ENCODE measurements around the gene NEK9. TPM values are rescaled to one million over a fixed set of nuclear protein-coding genes. Genes with fewer than 3 reads are reported as not detected.

The NEK9 gene
- total and polyA plus RNA-seq, 2 donors (not counting 3 experiments of a cell fraction or from before 2014, with no cell fraction given): 22.1 to 65.1 TPM

DNA sequence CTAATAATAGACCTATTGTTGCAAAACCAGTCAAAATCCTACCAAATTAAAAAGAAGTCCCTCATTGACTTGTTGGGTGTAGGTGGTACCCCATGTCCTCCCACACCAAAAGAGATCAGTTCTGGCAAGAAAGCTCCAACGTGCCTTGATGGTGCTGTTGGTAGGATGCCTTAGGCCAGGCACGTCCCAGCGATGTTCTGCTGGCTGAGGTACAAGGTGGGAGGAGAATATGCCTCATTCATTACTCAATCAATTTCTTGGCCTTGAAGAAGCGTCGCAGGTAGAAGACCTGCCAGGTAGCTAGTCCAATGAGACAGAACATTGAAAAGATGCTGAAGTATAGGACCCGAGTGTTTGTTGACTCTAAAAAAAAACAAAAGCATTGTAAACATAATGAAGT lies 7.8 kb upstream of the NEK9 start:
- Histone ChIP-seq H3K4me2 (ENCODE audit: insufficient read depth, low read length) (no peak overlapping the region), H3K4me3 (replicated peaks in 1 of 3; ENCODE audit: insufficient read depth in 1 of 3, low read depth in 1 of 3, low read length in 3 of 3) (no peak overlapping the region), H3K9me1 (replicated peaks; ENCODE audit: control insufficient read depth, extremely low read depth, insufficient read depth, low read length) (no peaks in the 10 kb centered on the region), H3K27ac (ENCODE audit: insufficient read depth, low read depth, low read length) (no peak overlapping the region), H3K79me2 (ENCODE audit: control insufficient read depth, insufficient read depth, low read length) (peaks cover 11% of the 10 kb centered on the region), H3K9me3 (replicated peaks; ENCODE audit: control insufficient read depth, insufficient read depth, low read length) (no peaks in the 10 kb centered on the region), H4K20me1 (replicated peaks; ENCODE audit: control insufficient read depth, extremely low read depth, insufficient read depth, low read length) (no peaks in the 10 kb centered on the region), H3K36me3 (ENCODE audit: control insufficient read depth in 2 of 2, extremely low read depth in 1 of 2, insufficient read depth in 2 of 2, low read length in 2 of 2) (peaks cover 9 to 10% of the 10 kb centered on the region in 2 experiments), H3K9ac (replicated peaks; ENCODE audit: extremely low read depth, insufficient read depth, low read length) (no peak overlapping the region), H2AFZ (ENCODE audit: low read depth, low read length) (no peak overlapping the region), H3K4me1 (ENCODE audit: control insufficient read depth, extremely low read depth, insufficient read depth, low read length) (no peaks in the 10 kb centered on the region), H3K27me3 (ENCODE audit: control insufficient read depth in 2 of 2, insufficient read depth in 2 of 2, low read length in 2 of 2) (no peaks in the 10 kb centered on the region)
- ChIA-PET CTCF (interaction anchor here (1.1 to 10.9 kb wide), 5 partner anchors 38 to 427 kb away, joined by 3 to 175 read pairs (median 5); no protein-coding TSS in a partner anchor), POLR2A (no interaction called here)
- dilution Hi-C loops (cut with MboI; ENCODE audit: extremely low pct_ligation_motif_present, low sequenced_read_pairs): loop anchor here (25.0 kb wide), 1 partner anchor 153 kb away; the partner anchor contains the start of gene FOS
- DNase-seq (ENCODE audit: low read depth, low spot score): no peak
- intact Hi-C loops (cut with micrococcal nuclease): loop anchor here (10.0 kb wide), 1 partner anchor 430 kb away; no protein-coding TSS in a partner anchor
- no peak for FAIRE-seq
- BruUV-seq (replicated peaks): no TSS peak
- no peak for TF ChIP-seq EZH2 (IDR thresholded peaks at IDR 0.05; ENCODE audit: borderline replicate concordance, low read depth, low read length, severe bottlenecking)

DNA sequence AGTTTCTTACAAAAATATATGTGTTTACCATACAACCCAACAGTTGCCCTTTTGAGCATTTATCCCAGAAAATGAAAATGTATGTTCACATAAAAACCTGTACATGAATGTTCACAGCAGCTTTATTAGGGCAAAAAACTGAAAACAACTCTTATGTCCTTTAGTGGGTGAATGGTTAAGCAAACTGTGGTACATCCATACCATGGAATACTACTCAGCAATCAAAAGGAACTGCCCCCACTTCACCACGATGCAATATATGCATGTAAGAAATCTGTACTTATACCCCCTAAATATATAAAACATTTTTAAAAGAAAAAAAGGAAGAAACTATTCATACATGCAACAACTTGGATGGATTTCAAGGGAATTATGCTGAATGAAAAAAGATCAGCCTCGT lies 6.7 kb upstream of the NEK9 start:
- POLR2A ChIA-PET: no interaction called here
- H2AFZ ChIP-seq (ENCODE audit: low read depth, low read length): no peak overlapping the region
- no peaks in the 10 kb centered on the region for H3K9me3 ChIP-seq (replicated peaks; ENCODE audit: control insufficient read depth, insufficient read depth, low read length)
- no peaks in the 10 kb centered on the region for H3K27me3 ChIP-seq (ENCODE audit: control insufficient read depth in 2 of 2, insufficient read depth in 2 of 2, low read length in 2 of 2)
- dilution Hi-C loops (cut with MboI; ENCODE audit: extremely low pct_ligation_motif_present, low sequenced_read_pairs): loop anchor here (25.0 kb wide), 1 partner anchor 154 kb away; the partner anchor contains the start of gene FOS
- no peak overlapping the region for H3K4me3 ChIP-seq (replicated peaks in 1 of 3; ENCODE audit: insufficient read depth in 1 of 3, low read depth in 1 of 3, low read length in 3 of 3)
- no peaks in the 10 kb centered on the region for H3K4me1 ChIP-seq (ENCODE audit: control insufficient read depth, extremely low read depth, insufficient read depth, low read length)
- TF ChIP-seq EZH2 (IDR thresholded peaks at IDR 0.05; ENCODE audit: borderline replicate concordance, low read depth, low read length, severe bottlenecking) (no peak), POLR2AphosphoS5 (IDR thresholded peaks at IDR 0.05; ENCODE audit: insufficient read depth, low read depth, low read length) (no peak), GATA2 (IDR thresholded peaks at IDR 0.05; ENCODE audit: insufficient read depth, insufficient read length, low read depth, low read length) (no peak), POLR2A (IDR thresholded peaks at IDR 0.05; ENCODE audit: low read depth, low read length) (no peak), MYC (IDR thresholded peaks at IDR 0.05; ENCODE audit: low read depth, low read length) (no peak), JUN (IDR thresholded peaks at IDR 0.05; ENCODE audit: borderline replicate concordance, insufficient read depth, insufficient read length, low read depth) (no peak), FOS (IDR thresholded peaks at IDR 0.05; ENCODE audit: borderline replicate concordance, insufficient read depth, low read length) (no peak)
- TF ChIP-seq, protein P1, sequence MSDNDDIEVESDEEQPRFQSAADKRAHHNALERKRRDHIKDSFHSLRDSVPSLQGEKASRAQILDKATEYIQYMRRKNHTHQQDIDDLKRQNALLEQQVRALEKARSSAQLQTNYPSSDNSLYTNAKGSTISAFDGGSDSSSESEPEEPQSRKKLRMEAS (IDR thresholded peaks at IDR 0.05; ENCODE audit: insufficient read depth, insufficient read length): no peak
- TF ChIP-seq, protein P2, sequence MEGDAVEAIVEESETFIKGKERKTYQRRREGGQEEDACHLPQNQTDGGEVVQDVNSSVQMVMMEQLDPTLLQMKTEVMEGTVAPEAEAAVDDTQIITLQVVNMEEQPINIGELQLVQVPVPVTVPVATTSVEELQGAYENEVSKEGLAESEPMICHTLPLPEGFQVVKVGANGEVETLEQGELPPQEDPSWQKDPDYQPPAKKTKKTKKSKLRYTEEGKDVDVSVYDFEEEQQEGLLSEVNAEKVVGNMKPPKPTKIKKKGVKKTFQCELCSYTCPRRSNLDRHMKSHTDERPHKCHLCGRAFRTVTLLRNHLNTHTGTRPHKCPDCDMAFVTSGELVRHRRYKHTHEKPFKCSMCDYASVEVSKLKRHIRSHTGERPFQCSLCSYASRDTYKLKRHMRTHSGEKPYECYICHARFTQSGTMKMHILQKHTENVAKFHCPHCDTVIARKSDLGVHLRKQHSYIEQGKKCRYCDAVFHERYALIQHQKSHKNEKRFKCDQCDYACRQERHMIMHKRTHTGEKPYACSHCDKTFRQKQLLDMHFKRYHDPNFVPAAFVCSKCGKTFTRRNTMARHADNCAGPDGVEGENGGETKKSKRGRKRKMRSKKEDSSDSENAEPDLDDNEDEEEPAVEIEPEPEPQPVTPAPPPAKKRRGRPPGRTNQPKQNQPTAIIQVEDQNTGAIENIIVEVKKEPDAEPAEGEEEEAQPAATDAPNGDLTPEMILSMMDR (IDR thresholded peaks at IDR 0.05; ENCODE audit: extremely low read depth in 1 of 2, insufficient read depth in 1 of 2, low read depth in 1 of 2, low read length in 2 of 2): no peak
- H3K36me3 ChIP-seq (ENCODE audit: control insufficient read depth in 2 of 2, extremely low read depth in 1 of 2, insufficient read depth in 2 of 2, low read length in 2 of 2): peaks cover 9 to 10% of the 10 kb centered on the region in 2 experiments
- no TSS peak for BruUV-seq (replicated peaks)
- H4K20me1 ChIP-seq (replicated peaks; ENCODE audit: control insufficient read depth, extremely low read depth, insufficient read depth, low read length): no peaks in the 10 kb centered on the region
- intact Hi-C loops (cut with micrococcal nuclease): loop anchor here (2.0 to 10.0 kb wide), 2 partner anchors 355 to 431 kb away; no protein-coding TSS in a partner anchor
- no peak overlapping the region for H3K9ac ChIP-seq (replicated peaks; ENCODE audit: extremely low read depth, insufficient read depth, low read length)
- H3K79me2 ChIP-seq (ENCODE audit: control insufficient read depth, insufficient read depth, low read length): peaks cover 7% of the 10 kb centered on the region
- no peaks in the 10 kb centered on the region for H3K9me1 ChIP-seq (replicated peaks; ENCODE audit: control insufficient read depth, extremely low read depth, insufficient read depth, low read length)
- no peak overlapping the region for H3K27ac ChIP-seq (ENCODE audit: insufficient read depth, low read depth, low read length)
- CTCF ChIA-PET: interaction anchor here (1.1 to 10.9 kb wide), 2 partner anchors 165 to 170 kb away, joined by 5 to 175 read pairs; no protein-coding TSS in a partner anchor
- DNase-seq (ENCODE audit: low read depth, low spot score): no peak
- FAIRE-seq: no peak
- no peak overlapping the region for H3K4me2 ChIP-seq (ENCODE audit: insufficient read depth, low read length)
